ENCODE data around the gene MMP28.
A peak's percentile ranks its signal among the peaks of the same experiment; 100 is the strongest.

DNA sequence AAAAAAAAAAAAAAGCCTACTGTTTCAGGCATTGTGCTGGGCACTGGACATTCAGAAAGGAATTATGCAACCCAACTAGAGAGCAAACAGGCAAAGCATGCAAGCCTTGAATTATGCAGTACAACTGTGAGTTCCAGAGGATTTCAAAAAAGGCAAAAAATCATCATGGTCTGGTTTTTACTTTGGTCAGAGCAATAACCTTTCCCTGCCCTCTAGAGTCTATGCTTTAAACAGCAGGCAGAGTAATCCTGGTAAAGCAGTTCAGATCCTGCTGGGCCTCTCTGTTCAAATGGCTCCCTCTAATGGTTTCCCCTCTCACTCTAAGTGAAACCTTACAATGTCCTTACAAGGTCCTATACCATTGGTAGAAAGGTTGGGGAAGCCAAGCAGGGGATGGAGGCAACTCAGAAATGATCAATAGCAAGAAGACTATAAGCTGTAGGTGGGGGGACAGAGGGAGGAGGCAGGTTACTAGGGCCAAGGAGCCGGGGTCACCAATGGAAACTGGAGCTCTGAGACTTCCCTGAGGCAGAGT lies 9.3 kb upstream of the MMP28 start:
- TF ChIP-seq, protein P1, sequence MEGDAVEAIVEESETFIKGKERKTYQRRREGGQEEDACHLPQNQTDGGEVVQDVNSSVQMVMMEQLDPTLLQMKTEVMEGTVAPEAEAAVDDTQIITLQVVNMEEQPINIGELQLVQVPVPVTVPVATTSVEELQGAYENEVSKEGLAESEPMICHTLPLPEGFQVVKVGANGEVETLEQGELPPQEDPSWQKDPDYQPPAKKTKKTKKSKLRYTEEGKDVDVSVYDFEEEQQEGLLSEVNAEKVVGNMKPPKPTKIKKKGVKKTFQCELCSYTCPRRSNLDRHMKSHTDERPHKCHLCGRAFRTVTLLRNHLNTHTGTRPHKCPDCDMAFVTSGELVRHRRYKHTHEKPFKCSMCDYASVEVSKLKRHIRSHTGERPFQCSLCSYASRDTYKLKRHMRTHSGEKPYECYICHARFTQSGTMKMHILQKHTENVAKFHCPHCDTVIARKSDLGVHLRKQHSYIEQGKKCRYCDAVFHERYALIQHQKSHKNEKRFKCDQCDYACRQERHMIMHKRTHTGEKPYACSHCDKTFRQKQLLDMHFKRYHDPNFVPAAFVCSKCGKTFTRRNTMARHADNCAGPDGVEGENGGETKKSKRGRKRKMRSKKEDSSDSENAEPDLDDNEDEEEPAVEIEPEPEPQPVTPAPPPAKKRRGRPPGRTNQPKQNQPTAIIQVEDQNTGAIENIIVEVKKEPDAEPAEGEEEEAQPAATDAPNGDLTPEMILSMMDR (conservative IDR thresholded peaks at IDR 0.05 in 1 of 2, IDR thresholded peaks at IDR 0.05 in 1 of 2; ENCODE audit: low read depth in 1 of 2, low read length in 2 of 2), result peak; percentile 99
- no peak for TF ChIP-seq EZH2 (IDR thresholded peaks at IDR 0.05; ENCODE audit: low read length, missing control alignments)
